GM18909 (cell line): ENCODE results near the gene TRABD2B.

Source experiments
- ATAC-seq: cut with Tn5 transposase; IDR thresholded peaks from one replicate; pipeline ENCODE4 v1.9.1; 2021; ENCODE audit warnings: mild to moderate bottlenecking; ENCODE audit not compliant: unreplicated experiment, poor library complexity

The TRABD2B gene

DNA sequence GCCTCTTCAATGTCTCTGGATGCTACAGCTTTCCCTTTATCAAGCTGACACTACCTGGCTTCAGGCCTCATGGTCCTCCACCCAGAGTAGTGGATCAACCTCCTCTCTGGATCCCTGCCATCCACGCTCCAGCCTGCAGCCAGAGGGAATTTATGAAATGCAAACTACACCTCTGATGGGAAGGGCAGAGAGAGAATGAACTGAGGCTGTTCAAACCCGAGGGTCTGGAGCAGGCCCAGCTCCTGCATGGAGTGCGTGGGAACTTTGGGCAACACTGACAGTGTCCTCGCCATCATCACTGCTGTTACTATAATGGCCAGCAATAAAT, 157.8 kb downstream of the TRABD2B start:
- no peak for ATAC-seq

DNA sequence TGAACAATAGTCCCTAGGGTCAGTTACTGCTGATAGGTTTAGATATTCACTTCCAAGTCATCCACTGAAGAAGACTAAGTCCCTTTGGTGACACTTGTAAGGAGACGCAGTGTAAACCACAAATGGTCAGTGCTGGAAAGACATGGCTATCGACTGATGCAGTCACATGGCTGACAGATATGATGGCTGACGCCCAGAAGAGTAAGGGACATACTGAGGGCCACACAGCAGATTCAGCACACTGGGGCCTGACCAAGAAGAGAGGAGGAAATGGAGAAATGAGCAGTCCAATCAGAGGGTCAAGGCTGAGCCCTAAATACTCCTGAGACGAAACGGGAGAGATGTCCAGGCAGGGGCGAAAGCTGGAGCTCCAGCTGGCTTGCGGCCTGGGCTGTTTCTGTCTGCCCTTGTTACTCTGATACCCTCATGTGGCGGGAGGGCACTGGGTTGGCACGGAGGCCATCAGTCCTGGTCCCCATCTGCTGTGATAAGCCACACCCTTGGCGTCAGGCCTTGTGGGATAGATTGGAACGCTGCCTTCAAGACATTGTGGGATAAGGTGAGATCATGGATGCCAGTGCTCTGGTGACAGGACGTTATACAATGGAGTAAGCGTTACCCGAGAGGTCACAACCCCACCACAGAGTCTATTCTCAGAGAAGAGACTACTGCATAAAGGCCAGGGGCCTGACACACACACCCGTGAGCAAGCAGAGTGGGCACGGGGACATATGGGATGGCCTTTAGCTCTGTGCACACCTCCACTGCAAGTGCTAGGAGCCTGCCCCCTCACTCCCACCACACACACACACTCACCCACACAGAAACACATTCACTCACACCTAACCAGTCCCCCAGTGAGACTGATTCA, 158.4 kb downstream of the TRABD2B start:
- ATAC-seq, result no peak

DNA sequence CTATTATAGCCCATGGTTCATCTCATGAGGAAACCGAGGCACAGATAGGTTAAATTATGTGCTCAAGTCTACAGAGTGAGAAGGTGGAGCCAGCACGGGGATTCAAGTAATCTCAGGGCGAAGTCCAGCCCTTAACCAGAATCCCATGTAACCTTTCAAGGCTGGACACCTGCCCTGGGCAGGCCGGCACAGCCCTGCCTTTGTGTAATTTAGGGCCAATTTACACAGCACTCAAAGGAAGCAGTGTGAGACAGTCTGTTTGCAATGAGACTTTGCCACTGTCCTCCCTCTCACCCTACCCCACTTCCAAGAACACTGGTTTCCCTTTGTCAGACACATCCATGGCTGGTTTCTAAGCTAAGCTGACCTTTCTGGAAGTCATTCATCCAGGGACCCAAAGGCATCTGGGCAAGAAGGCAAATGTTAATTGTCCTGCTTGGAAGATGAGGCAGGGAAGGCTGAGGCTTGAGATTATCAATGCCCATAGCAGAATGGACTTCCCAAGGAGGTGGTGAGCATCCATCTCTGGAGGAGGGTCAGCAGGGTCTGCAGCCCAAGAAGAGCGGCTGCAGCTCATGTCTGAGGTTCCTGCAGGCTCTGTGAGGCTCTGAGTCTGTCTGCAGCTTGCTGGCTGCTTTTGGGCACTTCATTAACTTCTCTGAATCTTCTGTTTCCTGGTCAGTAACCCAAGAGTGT, 159.2 kb downstream of the TRABD2B start:
- no peak for ATAC-seq

DNA sequence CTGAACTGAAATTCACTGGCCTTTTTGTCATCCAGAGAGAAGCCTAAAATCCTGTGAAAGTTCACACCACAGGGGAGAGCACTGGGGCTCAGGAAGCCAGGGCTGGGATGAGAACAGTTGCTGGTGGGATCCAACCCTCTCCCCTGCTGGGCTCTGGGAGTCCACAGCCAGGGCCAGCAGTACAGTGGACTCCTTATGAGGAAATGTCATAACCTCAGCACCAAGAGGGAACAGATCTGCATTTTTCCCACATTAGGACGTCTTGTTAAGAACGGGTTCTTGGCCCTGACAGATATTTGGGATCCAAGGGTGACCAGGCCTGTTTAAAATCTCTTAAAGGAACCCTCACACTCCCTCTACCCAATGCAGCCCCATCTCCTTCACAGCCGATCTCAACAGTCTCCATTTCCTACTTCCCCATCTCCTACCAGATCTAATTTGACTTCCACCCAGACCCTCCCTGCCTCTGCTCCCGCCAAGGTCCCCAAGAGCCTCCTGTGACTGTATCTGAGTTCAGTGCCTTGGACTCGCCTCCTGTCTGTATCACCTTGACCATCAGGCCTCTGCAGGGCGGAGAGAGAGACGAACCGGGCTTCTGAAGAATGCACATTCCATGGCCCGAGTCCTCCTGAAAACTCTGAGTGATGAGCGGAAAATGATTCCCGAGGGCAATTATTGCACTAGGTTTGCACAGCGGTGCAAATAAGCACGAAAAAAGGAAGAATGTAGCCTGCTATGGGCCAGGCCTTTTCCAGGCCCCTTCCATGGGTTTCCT, 159.9 kb downstream of the TRABD2B start:
- no peak for ATAC-seq

DNA sequence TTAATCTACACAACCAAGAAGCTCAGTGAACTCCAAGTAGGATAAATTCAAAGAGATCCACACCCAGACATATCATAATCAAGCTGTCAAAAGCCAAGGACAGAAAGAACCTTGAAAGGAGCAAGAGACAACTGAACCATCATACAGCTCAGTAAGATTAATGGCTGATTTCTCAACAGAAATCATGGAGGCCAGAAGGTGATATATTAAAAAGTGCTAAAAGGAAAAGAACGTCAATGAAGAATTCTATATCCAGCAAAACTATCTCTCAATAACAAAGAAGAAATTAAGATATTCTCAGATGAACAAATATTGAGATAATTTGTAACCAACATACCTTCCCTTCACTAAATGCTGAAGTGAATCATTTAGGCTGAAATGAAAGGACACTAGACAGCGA, 161.8 kb downstream of the TRABD2B start:
- no peak for ATAC-seq

DNA sequence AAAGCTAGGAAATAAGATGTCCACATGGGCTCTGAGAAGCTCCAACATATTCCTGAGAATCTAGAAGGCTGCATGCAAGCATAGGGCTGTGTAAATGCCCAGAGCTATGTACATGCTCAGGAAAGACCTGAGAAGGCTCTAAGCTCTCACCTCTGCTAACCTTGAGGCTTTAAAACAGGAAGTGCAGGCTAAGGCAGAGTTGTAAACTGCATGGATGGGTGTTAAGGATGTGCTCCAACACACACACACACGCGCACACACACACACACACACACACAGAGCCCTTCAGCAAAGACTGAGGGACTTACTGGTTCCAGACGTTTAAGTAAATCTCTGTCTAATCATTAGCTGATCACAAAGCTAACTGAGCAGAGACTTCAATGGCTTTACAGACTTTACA, 162.9 kb downstream of the TRABD2B start:
- ATAC-seq, result no peak

DNA sequence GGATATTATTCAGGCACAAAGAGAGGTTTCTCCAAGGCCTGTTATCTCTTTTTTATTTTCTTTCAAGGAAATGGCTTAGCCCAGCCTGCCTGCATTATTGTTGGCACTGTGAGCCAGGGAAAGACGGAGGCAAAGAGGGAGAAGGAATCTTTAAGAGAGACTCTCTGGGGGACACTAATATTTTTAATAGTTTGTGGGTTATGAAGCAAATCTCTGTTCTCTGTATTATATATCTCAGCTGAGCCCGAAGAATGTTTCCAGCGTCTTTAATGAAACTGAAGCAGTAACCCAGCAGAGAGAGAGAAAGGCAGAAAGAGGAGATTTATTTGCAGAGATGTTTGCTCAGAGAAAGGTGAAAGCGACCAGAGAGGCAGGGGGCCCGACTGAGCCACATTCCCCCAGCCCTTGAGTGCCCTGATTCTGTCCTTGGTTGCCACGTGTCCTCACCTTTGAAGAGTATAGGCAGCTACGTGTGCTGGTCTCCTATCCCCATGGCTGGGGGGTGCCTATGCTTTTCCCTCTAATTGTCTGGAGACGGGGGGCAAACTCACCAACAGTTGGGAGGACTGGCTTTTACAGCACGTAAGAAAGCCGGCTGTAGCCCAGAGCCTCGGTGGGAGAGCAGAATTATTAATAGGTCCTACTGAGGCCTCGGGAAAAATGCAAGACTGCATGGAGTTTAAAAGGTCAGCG, 166.4 kb downstream of the TRABD2B start:
- ATAC-seq, result no peak

DNA sequence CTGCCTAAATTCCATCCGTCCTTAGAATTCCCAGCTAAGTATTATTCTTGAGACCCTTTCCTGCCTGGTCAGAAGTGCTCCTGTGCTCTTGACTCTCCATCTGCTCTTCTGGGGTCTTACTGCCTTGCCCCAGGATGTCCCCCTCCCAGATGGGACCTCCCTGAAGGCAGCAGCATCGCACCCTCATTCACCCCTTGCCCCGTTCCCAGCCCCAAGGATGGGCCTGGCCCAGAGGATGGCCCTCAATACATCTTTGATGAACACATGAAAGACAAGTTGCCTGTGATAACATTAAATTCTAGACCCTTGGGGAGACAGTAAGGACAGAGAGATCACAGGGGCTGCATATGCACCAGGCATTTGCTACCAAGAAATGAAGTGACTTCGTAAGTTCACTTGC, 167.2 kb downstream of the TRABD2B start:
- no peak for ATAC-seq

DNA sequence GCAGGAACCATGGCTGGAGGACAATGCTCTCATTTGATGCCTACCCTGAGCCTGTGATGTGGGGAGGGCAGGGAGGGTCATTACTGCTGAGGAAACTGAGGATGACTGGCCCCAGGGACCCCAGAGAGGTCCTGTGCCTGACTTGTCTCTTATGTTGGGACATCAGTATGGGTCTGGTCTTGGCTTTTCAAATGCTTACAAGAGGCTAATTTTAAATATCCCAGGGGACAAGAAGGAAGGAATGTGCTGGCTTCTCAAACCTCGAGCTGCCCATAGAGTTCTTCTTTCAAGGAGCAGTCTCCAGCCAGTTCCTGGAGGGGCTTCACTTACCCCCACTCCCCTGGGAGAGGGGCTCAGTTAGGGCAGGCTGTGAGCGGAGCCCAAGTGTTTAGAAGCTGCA, 168.2 kb downstream of the TRABD2B start:
- ATAC-seq, result no peak

DNA sequence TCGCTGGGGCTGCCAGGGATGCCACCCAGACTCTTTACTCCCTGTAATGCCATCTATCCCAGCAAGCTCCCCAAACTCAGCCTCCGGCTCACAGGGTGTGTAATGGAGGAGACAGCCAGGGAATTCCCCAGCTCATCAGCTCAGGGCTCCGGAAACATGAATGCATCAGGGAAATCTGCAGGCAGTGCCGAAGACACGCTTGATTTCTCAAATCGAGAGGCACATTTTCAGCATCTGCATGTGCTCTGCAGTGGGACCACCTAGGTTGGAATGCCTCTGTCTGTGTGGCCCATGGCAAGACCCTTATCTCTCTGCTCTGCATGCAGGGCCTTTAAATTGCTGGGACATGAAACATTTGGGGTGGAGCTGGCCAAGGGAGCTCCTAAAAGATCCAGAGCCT, 170.1 kb downstream of the TRABD2B start:
- no peak for ATAC-seq

DNA sequence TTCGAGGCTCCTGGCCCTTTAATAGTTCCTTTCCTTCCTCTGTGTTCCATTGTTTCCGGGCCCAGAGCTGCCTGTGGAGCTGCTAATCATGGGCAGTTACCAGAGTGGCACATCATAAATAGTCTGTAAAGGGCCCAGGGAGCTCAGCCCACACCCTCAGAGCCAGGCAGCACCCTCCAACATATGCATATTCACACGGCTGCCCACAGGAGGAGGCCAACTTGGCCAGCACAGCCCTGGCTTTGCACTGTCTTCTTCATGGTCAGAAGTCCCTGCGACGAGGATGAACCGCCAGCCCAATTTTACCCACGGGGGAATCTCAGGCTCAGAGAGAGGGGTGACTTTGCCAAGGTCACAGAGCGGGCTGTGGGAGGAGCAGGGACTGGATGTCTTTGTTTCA, 172.5 kb downstream of the TRABD2B start:
- ATAC-seq, result no peak

DNA sequence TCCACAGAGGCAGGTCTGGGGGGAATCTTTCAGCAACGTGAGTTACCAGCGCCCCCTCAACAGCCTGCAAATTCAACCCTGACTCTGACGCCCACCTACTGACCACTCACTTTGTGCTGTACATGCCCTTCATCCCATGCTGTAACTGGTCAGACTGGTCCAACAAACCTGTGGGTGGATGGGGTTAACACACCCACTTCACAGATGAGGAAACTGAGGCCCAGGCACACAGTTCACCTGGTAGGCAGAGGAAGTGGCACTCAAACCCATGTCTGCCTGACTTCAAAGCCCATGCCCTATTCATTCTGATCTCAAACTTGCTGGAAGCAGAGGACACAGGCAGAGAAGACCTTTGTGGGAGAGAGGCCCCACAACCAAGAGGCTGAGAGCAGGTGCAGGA, 172.9 kb downstream of the TRABD2B start:
- ATAC-seq, result no peak

DNA sequence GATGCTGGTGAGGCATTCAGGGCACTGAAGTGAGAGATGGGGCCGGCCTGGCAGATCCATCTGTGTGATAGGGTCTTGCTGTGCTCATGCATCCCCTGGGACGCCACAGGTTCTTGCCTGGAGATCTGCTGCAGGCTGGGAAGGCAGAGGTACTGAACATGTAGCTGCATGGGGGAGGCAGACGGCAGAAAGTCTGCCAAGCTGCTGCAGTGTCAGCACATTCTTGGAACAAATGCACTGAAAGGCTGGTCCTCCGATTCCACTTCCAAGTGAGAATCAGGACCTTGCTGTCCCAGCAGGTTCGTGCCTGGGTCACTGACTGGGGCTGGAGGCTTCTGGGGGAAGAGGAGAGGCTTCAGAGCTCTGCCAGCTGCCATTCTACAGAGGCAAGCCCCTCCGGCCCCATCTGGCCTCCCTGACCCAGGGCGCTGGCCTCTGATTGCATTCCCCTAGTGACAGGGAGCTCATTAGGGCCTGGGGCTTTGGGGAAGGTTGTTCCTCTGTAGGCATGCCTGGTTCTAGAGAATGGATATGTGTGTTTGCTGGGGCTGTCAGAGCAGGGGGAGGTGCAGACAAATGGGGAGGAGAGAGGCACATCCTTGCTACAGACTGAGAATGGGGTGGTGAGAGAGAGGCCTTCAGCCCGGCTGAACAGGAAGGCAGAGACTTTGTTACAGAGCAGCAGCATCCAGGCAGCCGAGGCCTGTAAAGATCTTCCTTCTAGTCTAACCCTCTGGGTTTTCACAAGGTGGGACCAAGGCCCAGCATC, 174.0 kb downstream of the TRABD2B start:
- no peak for ATAC-seq

DNA sequence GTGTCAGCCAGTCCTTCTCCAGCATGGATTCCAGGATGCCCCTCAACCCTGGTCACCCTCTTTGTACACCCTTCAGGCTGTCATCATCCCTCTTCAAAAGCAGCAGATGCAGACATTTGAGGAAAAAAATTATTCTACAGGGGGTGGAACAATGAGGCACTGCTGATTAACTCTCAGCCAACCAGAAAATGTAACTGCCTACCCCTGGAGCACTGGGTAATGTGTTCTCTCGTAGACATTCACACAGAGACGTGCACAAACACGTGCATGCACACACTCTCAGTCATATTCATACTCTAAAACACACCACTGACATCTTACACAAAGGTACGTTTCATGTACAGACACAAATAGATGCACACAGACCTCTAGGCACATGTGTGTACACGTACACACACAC, 175.4 kb downstream of the TRABD2B start:
- no peak for ATAC-seq

DNA sequence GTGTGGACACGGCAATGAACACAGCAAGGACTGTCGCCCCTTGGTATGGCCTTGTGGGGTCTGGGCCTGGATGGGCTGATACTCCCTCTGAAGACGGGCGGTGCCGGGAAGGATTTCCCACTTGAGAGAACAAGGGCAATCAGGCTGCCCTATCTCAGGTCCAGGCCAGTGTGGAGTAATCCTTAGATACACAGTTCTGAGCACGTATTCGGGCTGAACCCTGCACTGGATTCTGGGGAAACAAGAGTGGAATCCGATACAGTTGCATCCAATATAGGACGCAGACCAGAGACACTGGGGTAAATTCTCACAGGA, 177.7 kb downstream of the TRABD2B start:
- no peak for ATAC-seq

DNA sequence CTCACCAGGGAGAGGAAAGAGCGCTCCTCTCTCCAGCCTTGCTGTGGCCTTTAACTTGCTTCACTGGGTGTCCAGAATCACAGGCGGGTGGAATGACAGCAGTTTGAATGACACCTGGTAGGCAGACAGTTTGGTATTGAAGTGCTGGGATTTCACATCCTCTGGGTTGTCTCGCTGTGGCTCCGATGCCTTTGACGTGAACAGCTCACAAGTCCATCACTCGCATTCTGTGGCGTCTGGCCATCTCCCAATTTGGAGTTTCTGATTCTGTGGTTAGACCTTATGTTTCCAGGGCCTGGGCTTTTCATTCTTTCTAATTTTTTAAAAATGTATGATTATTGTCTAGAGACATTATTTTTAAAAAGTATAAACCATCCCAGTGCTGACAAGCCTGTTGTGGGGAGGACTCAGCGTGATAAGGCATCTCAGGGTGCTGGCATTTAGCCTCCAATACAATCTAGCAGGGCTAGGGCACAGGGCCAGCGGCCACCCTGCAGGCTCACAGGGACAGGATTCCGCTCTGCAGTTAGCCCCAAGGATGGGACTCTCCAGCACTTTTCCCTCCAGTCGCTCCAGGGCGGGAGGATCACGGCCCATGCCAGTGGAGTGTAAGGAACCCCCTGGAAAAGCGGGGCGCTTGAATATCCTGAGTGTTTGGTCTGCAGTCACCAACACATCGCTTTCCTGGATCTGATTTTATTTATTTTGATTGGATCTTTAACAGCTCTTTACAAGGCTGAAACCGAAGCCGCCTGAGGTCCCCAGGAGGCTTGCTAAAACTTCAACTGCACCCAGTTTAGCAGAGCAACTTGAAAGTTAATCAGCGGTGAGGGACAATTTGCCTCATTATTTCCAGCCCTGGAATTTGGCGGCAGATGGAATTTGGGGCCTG, 178.3 kb downstream of the TRABD2B start:
- no peak for ATAC-seq

DNA sequence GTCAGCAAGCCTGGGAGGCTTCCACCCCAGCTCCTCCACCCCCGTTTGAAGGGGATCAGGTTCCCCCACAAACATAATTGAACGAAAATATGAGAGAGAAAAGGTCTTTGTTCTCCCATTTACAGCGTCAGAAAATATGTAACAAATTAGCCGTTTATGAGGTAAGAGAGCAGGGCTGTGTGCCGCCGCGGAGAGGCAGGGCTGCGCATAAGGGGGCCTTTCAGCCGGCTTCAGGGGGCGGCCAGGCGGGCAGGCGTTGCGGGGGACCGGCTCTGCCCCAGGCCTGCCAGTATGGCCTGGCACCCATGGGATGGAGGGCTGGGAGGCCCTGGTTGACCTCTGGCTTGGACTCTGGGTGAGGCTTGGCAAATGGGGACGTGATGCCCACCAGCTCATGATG, 179.3 kb downstream of the TRABD2B start:
- ATAC-seq, result no peak

DNA sequence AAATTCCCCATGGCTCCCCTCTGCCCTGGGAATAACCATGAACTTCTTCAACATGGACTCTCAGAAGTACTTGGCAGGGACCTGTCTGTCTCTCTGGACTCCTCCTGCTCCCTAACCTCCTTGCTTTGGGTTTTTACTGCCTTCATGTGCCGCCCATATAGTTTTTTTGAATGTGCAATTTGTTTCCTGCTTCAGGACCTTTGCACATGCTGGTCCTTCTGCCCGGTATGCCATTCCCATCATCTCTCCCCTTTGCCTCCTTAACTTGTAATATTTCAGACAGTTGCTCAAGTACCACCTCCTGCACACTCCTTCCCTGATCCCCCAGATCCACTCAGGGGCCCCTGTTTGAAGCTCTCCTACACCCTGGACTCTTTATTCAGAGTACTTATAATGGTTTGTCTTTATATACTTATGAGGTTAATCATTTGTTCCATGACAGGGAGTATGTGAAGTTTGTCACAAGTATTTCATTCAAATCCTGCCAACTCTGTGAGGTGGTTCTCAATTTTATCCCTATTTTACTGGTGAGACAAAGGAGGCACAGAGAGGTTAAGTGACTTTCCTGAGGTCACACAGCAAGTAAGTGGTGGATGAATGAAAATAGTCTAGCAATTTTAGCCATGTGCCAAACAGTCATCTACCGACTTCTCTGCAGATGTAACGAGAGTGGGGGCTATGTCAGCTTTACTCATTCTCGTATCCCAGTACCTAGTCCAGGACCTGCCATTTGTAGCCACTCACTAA, 180.7 kb downstream of the TRABD2B start:
- ATAC-seq, result no peak
